ENCODE data around the gene PCDHGA7. TPM values are rescaled to one million over a fixed set of nuclear protein-coding genes. Genes with fewer than 3 reads are reported as not detected.
"Not testable (repeated sequence)": the region's sequence is repeated elsewhere in the genome, so short reads cannot be mapped to it uniquely, and the experiment has no call there.

Gene PCDHGA7
- total RNA-seq, 2 experiments from 2014 or later, result not detected

GRCh38 chr5:141417494-141418172, 35.1 kb downstream of the PCDHGA7 start, which contains the start of gene PCDHGB7:
Gene PCDHGB7 (plus strand): TSS chr5:141417677. CDS start chr5:141417860, 183 bp downstream.
- Histone ChIP-seq H3K4me1 (ENCODE audit: insufficient read depth, low read length) (peaks cover 22% of the 10 kb centered on the region), H3K4me3 (ENCODE audit: low read length) (peak within 1 kb of the TSS; percentile 21), H3K27me3 (ENCODE audit: control insufficient read depth in 1 of 2, insufficient read depth in 2 of 2, low read length in 2 of 2) (peaks cover 69 to 95% of the 10 kb centered on the region in 2 experiments), H3K9me3 (ENCODE audit: control insufficient read depth in 1 of 2, insufficient read depth in 1 of 2, low read length in 2 of 2) (peaks cover 52 to 65% of the 10 kb centered on the region in 2 experiments)
- peaks cover 91% of the 10 kb centered on the region for H3K27me3 Mint-ChIP-seq
- intact Hi-C loops (cut with DNase I, micrococcal nuclease), result loop anchor here in 1 of 2 experiments (5.0 to 10.0 kb wide), 3 partner anchors 35 to 93 kb away; partner anchors contain the start of genes PCDHGA5, PCDHGA7 and TAF7
- DNase-seq (peak in 6 of 14 experiments; percentile 17 to 67 (median 48)), ATAC-seq (ENCODE audit: poor library complexity) (peak; percentile 44)
- H3K27ac Mint-ChIP-seq, result peak within 1 kb of the TSS; percentile 41
- peaks cover 64% of the 10 kb centered on the region for H3K36me3 Mint-ChIP-seq (ENCODE audit: low read depth)
- POLR2A ChIA-PET; H3K27ac ChIP-seq (ENCODE audit: low read depth in 1 of 2, low read length in 2 of 2); H3K36me3 ChIP-seq (ENCODE audit: insufficient read depth, low read length): not testable (repeated sequence)
- CTCF ChIA-PET, result interaction anchor here (0.8 to 1.9 kb wide), 4 partner anchors 10 to 140 kb away, joined by 3 to 5 read pairs (median 4); partner anchors contain the start of gene PCDHGB6
- peak within 1 kb of the TSS; percentile 48 for H3K4me3 Mint-ChIP-seq
- peaks cover 27% of the 10 kb centered on the region for H3K4me1 Mint-ChIP-seq (ENCODE audit: low read depth)
- TF ChIP-seq CTCF (IDR thresholded peaks at IDR 0.05), result peak; percentile 12
- peaks cover 26% of the 10 kb centered on the region for H3K9me3 Mint-ChIP-seq

GRCh38 chr5:141419074-141419880, 36.7 kb downstream of the PCDHGA7 start:
- Histone ChIP-seq H3K27me3 (ENCODE audit: control insufficient read depth in 1 of 2, insufficient read depth in 2 of 2, low read length in 2 of 2) (peaks cover 60 to 90% of the 10 kb centered on the region in 2 experiments), H3K36me3 (ENCODE audit: insufficient read depth, low read length) (no peaks in the 10 kb centered on the region), H3K4me1 (ENCODE audit: insufficient read depth, low read length) (peaks cover 11% of the 10 kb centered on the region), H3K9me3 (ENCODE audit: control insufficient read depth in 1 of 2, insufficient read depth in 1 of 2, low read length in 2 of 2) (peaks cover 53 to 61% of the 10 kb centered on the region in 2 experiments), H3K4me3 (ENCODE audit: low read length) (no peak overlapping the region), H3K27ac (ENCODE audit: low read depth in 1 of 2, low read length in 2 of 2) (no peak overlapping the region)
- H3K36me3 Mint-ChIP-seq (ENCODE audit: low read depth), result peaks cover 54% of the 10 kb centered on the region
- H3K27me3 Mint-ChIP-seq, result peaks cover 89% of the 10 kb centered on the region
- no peak for TF ChIP-seq CTCF (IDR thresholded peaks at IDR 0.05)
- DNase-seq (no peak), ATAC-seq (ENCODE audit: poor library complexity) (no peak)
- H3K4me3 Mint-ChIP-seq, result no peak overlapping the region
- peaks cover 10% of the 10 kb centered on the region for H3K4me1 Mint-ChIP-seq (ENCODE audit: low read depth)
- CTCF ChIA-PET, result interaction anchor here (2.4 kb wide), 1 partner anchor 145 kb away, joined by 7 read pairs; no protein-coding TSS in a partner anchor
- intact Hi-C loops (cut with DNase I, micrococcal nuclease), result loop anchor here in 1 of 2 experiments (5.0 to 10.0 kb wide), 3 partner anchors 37 to 94 kb away; partner anchors contain the start of genes PCDHGA5, PCDHGA7 and TAF7
- peaks cover 31% of the 10 kb centered on the region for H3K9me3 Mint-ChIP-seq
- POLR2A ChIA-PET, result no interaction called here
- H3K27ac Mint-ChIP-seq, result peak overlapping the region; percentile 41

- Mint-ChIP-seq H3K4me1 (ENCODE audit: low read depth) (peaks cover 6% of the 10 kb centered on the region), H3K9me3 (peaks cover 27% of the 10 kb centered on the region), H3K27me3 (peaks cover 89% of the 10 kb centered on the region), H3K27ac (no peak within 1 kb of the TSS), H3K36me3 (ENCODE audit: low read depth) (peaks cover 48% of the 10 kb centered on the region), H3K4me3 (peak within 1 kb of the TSS; percentile 79)
- Histone ChIP-seq H3K36me3 (ENCODE audit: insufficient read depth, low read length) (no peaks in the 10 kb centered on the region), H3K4me1 (ENCODE audit: insufficient read depth, low read length) (peaks cover 11% of the 10 kb centered on the region), H3K27me3 (ENCODE audit: control insufficient read depth in 1 of 2, insufficient read depth in 2 of 2, low read length in 2 of 2) (peaks cover 57 to 92% of the 10 kb centered on the region in 2 experiments), H3K27ac (ENCODE audit: low read depth in 1 of 2, low read length in 2 of 2) (no peak within 1 kb of the TSS), H3K9me3 (ENCODE audit: control insufficient read depth in 1 of 2, insufficient read depth in 1 of 2, low read length in 2 of 2) (peaks cover 51 to 59% of the 10 kb centered on the region in 2 experiments), H3K4me3 (ENCODE audit: low read length) (peak within 1 kb of the TSS; percentile 11)
- ChIA-PET POLR2A (interaction anchor here (0.9 kb wide), 1 partner anchor 92 kb away, joined by 3 read pairs; no protein-coding TSS in a partner anchor), CTCF (interaction anchor here (0.6 to 2.4 kb wide), 7 partner anchors 9 to 143 kb away, joined by 3 to 9 read pairs (median 5); partner anchors contain the start of genes PCDHGA10, PCDHGA5 and PCDHGB6)
- ATAC-seq (ENCODE audit: poor library complexity) (no peak), DNase-seq (peak in 4 of 14 experiments; percentile 44 to 59 (median 48))
- TF ChIP-seq CTCF (IDR thresholded peaks at IDR 0.05), result no peak
- intact Hi-C loops (cut with DNase I, micrococcal nuclease), result no loop called here
These were observed 38.4 kb downstream of the PCDHGA7 start, which contains the start of gene PCDHGA11 for GRCh38 chr5:141420855-141421488. Gene PCDHGA11 (plus strand): TSS chr5:141421051. CDS start chr5:141421228, 177 bp downstream.
